IMR-90 (cell line): ENCODE measurements around the gene NRXN2. TPM values are rescaled to one million over a fixed set of nuclear protein-coding genes. Genes with fewer than 3 reads are reported as not detected.
A peak's percentile ranks its signal among the peaks of the same experiment; 100 is the strongest.

ENCODE experiments used
- ATAC-seq: fragments of 200-7000 bp; cut with Tn5 transposase; 2 replicates; pipeline ENCODE4 v1.9.1; 2020; ENCODE audit warnings: low read depth, mild to moderate bottlenecking, moderate library complexity
- BruUV-seq: library from RNA; stranded (reverse); fragments of 400-500 nt; replicated peaks from 2 replicates; lab custom pipeline; 2021; lab: Mats Ljungman, UMichigan
- CTCF ChIA-PET: fragments of 300-600 bp; formaldehyde crosslinking; extraction: SDS; loops from one replicate; lab custom pipeline; 2021; ENCODE audit warnings: antibody characterized with exemption; lab: Yijun Ruan, JAX
- POLR2A ChIA-PET: fragments of 300-600 bp; sonication (Branson Sonifier 250); formaldehyde crosslinking; loops from one replicate; lab custom pipeline; 2022; ENCODE audit warnings: antibody characterized with exemption; ENCODE audit not compliant: unreplicated experiment; lab: Charles Lee
- DNase-seq: peaks from one replicate; pipeline ENCODE4 v3.0.0; 2013
- H2AFZ ChIP-seq: replicated peaks from 2 replicates; pipeline ENCODE3; 2013; ENCODE audit warnings: low read length, mild to moderate bottlenecking; ENCODE audit not compliant: poor library complexity
- H2AK5ac ChIP-seq: 2 replicates; pipeline ENCODE4 v1.6.1; 2013; ENCODE audit warnings: low read depth, low read length, inconsistent platforms
- H2AK9ac ChIP-seq: replicated peaks from 2 replicates; pipeline ENCODE3; 2013; ENCODE audit warnings: mild to moderate bottlenecking, low read depth, low read length, moderate library complexity; ENCODE audit not compliant: poor library complexity
- H2BK120ac ChIP-seq: 2 replicates; pipeline ENCODE4 v1.6.1; 2013; ENCODE audit warnings: low read depth, low read length, inconsistent platforms
- H2BK15ac ChIP-seq: 3 replicates; pipeline ENCODE4 v1.6.1; 2013; ENCODE audit warnings: low read depth, low read length, inconsistent platforms
- H2BK20ac ChIP-seq: 2 replicates; pipeline ENCODE4 v1.6.1; 2013; ENCODE audit warnings: low read depth, mild to moderate bottlenecking, inconsistent platforms, low read length, moderate library complexity
- H2BK5ac ChIP-seq: 2 replicates; pipeline ENCODE4 v1.6.1; 2013; ENCODE audit warnings: mild to moderate bottlenecking, low read depth, low read length, inconsistent platforms; ENCODE audit not compliant: poor library complexity, severe bottlenecking
- H3K14ac ChIP-seq: replicated peaks from 2 replicates; pipeline ENCODE4 v1.6.1; 2013; ENCODE audit warnings: low read depth, low read length, inconsistent platforms
- H3K18ac ChIP-seq: 2 replicates; pipeline ENCODE4 v1.6.1; 2013; ENCODE audit warnings: low read depth, low read length, control low read depth
- H3K23ac ChIP-seq: 2 replicates; pipeline ENCODE4 v1.6.1; 2013; ENCODE audit warnings: low read depth, low read length, inconsistent platforms
- H3K27ac ChIP-seq: 2 replicates; pipeline ENCODE4 v1.5.1; 2013; ENCODE audit warnings: mild to moderate bottlenecking, control low read depth, low read length; ENCODE audit not compliant: insufficient read depth
- H3K27me3 ChIP-seq: 2 replicates; pipeline ENCODE4 v1.6.1; 2013; ENCODE audit warnings: low read length; ENCODE audit not compliant: control insufficient read depth, insufficient read depth
- H3K36me3 ChIP-seq: 2 replicates; pipeline ENCODE4 v1.6.1; 2013; ENCODE audit warnings: low read length, mixed read lengths; ENCODE audit not compliant: control insufficient read depth, insufficient read depth
- H3K4ac ChIP-seq: 2 replicates; pipeline ENCODE4 v1.6.1; 2013; ENCODE audit warnings: low read depth, low read length, inconsistent platforms
- H3K4me1 ChIP-seq: 2 replicates; pipeline ENCODE4 v1.6.1; 2013; ENCODE audit warnings: low read length, mixed read lengths; ENCODE audit not compliant: control insufficient read depth, insufficient read depth
- H3K4me2 ChIP-seq: 2 replicates; pipeline ENCODE4 v1.6.1; 2013; ENCODE audit warnings: low read depth, mild to moderate bottlenecking, control low read depth, low read length, moderate library complexity
- H3K4me3 ChIP-seq: 2 replicates; pipeline ENCODE4 v1.5.1; 2013; ENCODE audit warnings: low read depth, mild to moderate bottlenecking, control low read depth, low read length, moderate library complexity; ENCODE audit not compliant: insufficient read depth
- H3K56ac ChIP-seq: 2 replicates; pipeline ENCODE4 v1.6.1; 2013; ENCODE audit warnings: low read length, inconsistent platforms; ENCODE audit not compliant: insufficient read depth; ENCODE audit errors: extremely low read depth
- H3K79me1 ChIP-seq, 2 experiments: 2 replicates each; pipeline ENCODE4 v1.6.1; 2013; ENCODE audit warnings: low read length in 2 of 2, inconsistent platforms in 1 of 2, low read depth in 1 of 2
- H3K9ac ChIP-seq: 2 replicates; pipeline ENCODE4 v1.6.1; 2013; ENCODE audit warnings: low read depth, low read length, control low read depth
- H3K9me1 ChIP-seq: 2 replicates; pipeline ENCODE4 v1.6.1; 2013; ENCODE audit warnings: low read length, inconsistent platforms; ENCODE audit not compliant: insufficient read depth
- H3K9me3 ChIP-seq: 2 replicates; pipeline ENCODE4 v1.6.1; 2013; ENCODE audit warnings: low read length; ENCODE audit not compliant: control insufficient read depth, insufficient read depth
- H4K20me1 ChIP-seq: 2 replicates; pipeline ENCODE4 v1.6.1; 2013; ENCODE audit warnings: low read length, inconsistent platforms; ENCODE audit not compliant: insufficient read depth
- H4K5ac ChIP-seq: 2 replicates; pipeline ENCODE4 v1.6.1; 2013; ENCODE audit warnings: mild to moderate bottlenecking, low read depth, low read length, control low read depth
- H4K8ac ChIP-seq, 2 experiments: 2 replicates each; pipeline ENCODE4 v1.6.1; 2013; ENCODE audit warnings: low read depth in 2 of 2, low read length in 2 of 2, control low read depth in 1 of 2, inconsistent platforms in 1 of 2
- H4K91ac ChIP-seq: 2 replicates; pipeline ENCODE4 v1.6.1; 2013; ENCODE audit warnings: low read depth, low read length, inconsistent platforms; ENCODE audit not compliant: insufficient read depth
- CEBPB ChIP-seq: IDR thresholded peaks from 2 replicates; pipeline ENCODE4 v1.6.1; 2012; ENCODE audit warnings: low read depth, low read length, improper control_type of control experiment
- POLR2A ChIP-seq: IDR thresholded peaks from 2 replicates; pipeline ENCODE4 v1.6.1; 2012; ENCODE audit warnings: mild to moderate bottlenecking, low read depth, low read length
- WGBS, 2 experiments: methylation state at CpG; one replicate each; pipeline versions ENCODE4 v1.1.5 to v1.1.7; 2013; ENCODE audit warnings: missing lambda C conversion rate in 2 of 2; ENCODE audit not compliant: insufficient read length in 1 of 2; ENCODE audit errors: extremely low coverage in 2 of 2; 5-methylcytosine and 5-hydroxymethylcytosine counted together
- dilution Hi-C: fragments of 300-500 bp; cut with HindIII; formaldehyde crosslinking; loops from one replicate; pipeline ENCODE4 v1.14.3; 2018; ENCODE audit warnings: low sequenced_read_pairs; ENCODE audit not compliant: unreplicated experiment
- in situ Hi-C: fragments of 300-500 bp; cut with MboI; formaldehyde crosslinking; loops from 3 replicates; pipeline ENCODE4 v1.14.3; 2019; ENCODE audit warnings: low sequenced_read_pairs, inconsistent platforms, mixed read lengths
- intact Hi-C: fragments of 100-400 bp; cut with micrococcal nuclease; formaldehyde crosslinking; loops from 2 replicates; pipeline ENCODE4 v1.10.0; 2022
- polyA plus RNA-seq, 3 experiments: library from polyadenylated mRNA; depleted of rRNA; stranded (reverse); fragments of >200 nt; gene quantifications; 2 replicates each; pipeline ENCODE4 v1.2.3, GENCODE V29; 2012; ENCODE audit warnings: low replicate concordance in 1 of 3
- total RNA-seq: library from RNA; depleted of rRNA; stranded (reverse); fragments of >200 nt; gene quantifications from 2 replicates; pipeline ENCODE4 v1.2.3, GENCODE V29; 2012

Gene NRXN2
- total and polyA plus RNA-seq, 2 of the 4 experiments (the other 2 are of a cell fraction): 0.18 to 0.22 TPM

DNA sequence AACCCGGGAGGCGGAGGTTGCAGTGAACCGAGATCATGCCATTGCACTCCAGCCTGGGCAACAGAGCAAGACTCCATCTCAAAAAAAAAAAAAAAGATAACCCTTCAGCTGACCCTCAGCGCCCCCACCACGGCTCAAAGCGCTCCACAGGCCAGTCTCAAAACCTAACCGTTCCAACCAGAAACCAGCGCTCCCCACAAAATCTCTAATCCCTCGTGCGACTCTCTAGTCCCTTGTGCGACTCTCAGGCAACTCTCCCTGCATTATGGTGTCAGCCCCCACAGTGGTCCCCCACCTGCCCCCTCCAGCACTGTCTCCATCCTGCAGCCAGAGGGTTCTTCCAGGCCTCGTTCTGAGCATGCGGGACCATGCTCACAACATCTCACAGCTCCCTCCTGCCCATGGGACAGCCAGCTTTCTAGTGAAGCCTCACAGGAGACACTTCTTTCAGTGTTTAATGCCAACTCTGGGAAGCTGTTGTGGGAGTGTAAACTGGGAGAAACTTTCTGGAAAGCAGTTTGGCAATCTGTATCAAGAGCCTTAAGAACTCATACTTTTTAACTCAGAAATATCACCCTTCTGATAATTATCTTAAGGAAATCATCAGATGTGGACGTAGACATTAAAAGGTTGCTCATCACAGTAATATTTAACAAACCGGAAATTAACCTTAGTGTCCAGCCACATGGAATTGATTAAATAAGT is 25.1 kb upstream of the NRXN2 start:
- TF ChIP-seq POLR2A (no peak), CEBPB (peak; percentile 58; the same call in 1 of the 2 replicates)
- Histone ChIP-seq H2BK120ac (peak overlapping the region; percentile 93), H2AFZ (peak overlapping the region; percentile 85), H3K4ac (peak overlapping the region; percentile 87), H2BK20ac (peak overlapping the region; percentile 95), H3K9me3 (no peaks in the 10 kb centered on the region), H3K23ac (no peak overlapping the region), H4K20me1 (peaks cover 3% of the 10 kb centered on the region; the same call in 1 of the 2 replicates), H2AK9ac (peak overlapping the region; percentile 65), H3K14ac (peak overlapping the region; percentile 92), H3K27me3 (peaks cover 24% of the 10 kb centered on the region), H3K36me3 (no peaks in the 10 kb centered on the region), H4K8ac (peak overlapping the region in 1 of 2 experiments; percentile 41; a peak in 1 of 4 replicates), H3K4me3 (no peak overlapping the region), H4K5ac (peak overlapping the region; percentile 3; the same call in 1 of the 2 replicates), H3K9me1 (peaks cover 7% of the 10 kb centered on the region), H2AK5ac (peak overlapping the region; percentile 91), H3K4me1 (peaks cover 12% of the 10 kb centered on the region), H3K9ac (no peak overlapping the region), H3K18ac (peak overlapping the region; percentile 7; the same call in 1 of the 2 replicates), H2BK15ac (peak overlapping the region; percentile 83; the same call in 1 of the 3 replicates), H3K79me1 (no peaks in the 10 kb centered on the region), H2BK5ac (peak overlapping the region; percentile 37), H3K56ac (0 out of 2 replicates have a peak overlapping the region, but pooled peaks have one; percentile 26), H4K91ac (peak overlapping the region; percentile 58), H3K4me2 (no peak overlapping the region), H3K27ac (peak overlapping the region; percentile 47; the same call in 1 of the 2 replicates)
- intact Hi-C loops (no loop called here), dilution Hi-C loops (no loop called here), in situ Hi-C loops (no loop called here)
- no CpG with 5 or more reads among the region's 15 CpGs for WGBS, 2 experiments
- POLR2A ChIA-PET: no interaction called here
- peak; percentile 66 for DNase-seq
- peak; percentile 11 for ATAC-seq
- BruUV-seq: no TSS peak
- CTCF ChIA-PET: no interaction called here
